CD14-positive monocyte (primary cell): ENCODE results near the gene ATG4C. TPM values are rescaled to one million over a fixed set of nuclear protein-coding genes. Genes with fewer than 3 reads are reported as not detected.

Experiments
- DNase-seq, 3 donors: peaks; one replicate each; pipeline ENCODE4 v3.0.0-alpha.2; 2011 to 2022
- H2AFZ ChIP-seq: 2 replicates; pipeline ENCODE4 v1.6.0; 2012; ENCODE audit warnings: mild to moderate bottlenecking, low read depth, low read length, inconsistent platforms; ENCODE audit not compliant: insufficient read depth, poor library complexity, severe bottlenecking
- H3K27ac ChIP-seq, 2 donors: 1 replicate in 1 of 2; 2 replicates in 1 of 2; pipeline ENCODE4 v1.5.1; 2012 to 2013; ENCODE audit warnings: low read length in 2 of 2, control low read depth in 1 of 2, inconsistent platforms in 1 of 2, low read depth in 1 of 2, mild to moderate bottlenecking in 1 of 2
- H3K27me3 ChIP-seq, 2 donors: one replicate each; pipeline versions ENCODE4 v1.6.0 to v1.6.1; 2011 to 2013; ENCODE audit warnings: low read length in 2 of 2; ENCODE audit not compliant: control insufficient read depth in 2 of 2, insufficient read depth in 2 of 2
- H3K36me3 ChIP-seq, 2 donors: replicated peaks in 1 of 2; 1 replicate in 1 of 2; 2 replicates in 1 of 2; pipeline versions ENCODE4 v1.5.1 to v1.6.1; 2012 to 2013; ENCODE audit warnings: low read length in 2 of 2, control low read depth in 1 of 2, inconsistent platforms in 1 of 2, mild to moderate bottlenecking in 1 of 2; ENCODE audit not compliant: insufficient read depth in 2 of 2, control insufficient read depth in 1 of 2
- H3K4me1 ChIP-seq, 2 donors: 1 replicate in 1 of 2; 2 replicates in 1 of 2; pipeline versions ENCODE4 v1.5.1 to v1.6.1; 2012 to 2013; ENCODE audit warnings: low read length in 2 of 2, control low read depth in 1 of 2, inconsistent platforms in 1 of 2, mild to moderate bottlenecking in 1 of 2, moderate library complexity in 1 of 2; ENCODE audit not compliant: insufficient read depth in 2 of 2, control insufficient read depth in 1 of 2
- H3K4me2 ChIP-seq: replicated peaks from 2 replicates; pipeline ENCODE3; 2012; ENCODE audit warnings: low read length, moderate library complexity, mild to moderate bottlenecking; ENCODE audit not compliant: poor library complexity, severe bottlenecking; ENCODE audit errors: extremely low read depth
- H3K4me3 ChIP-seq, 3 experiments: fragments of 200-600 bp in 1 of 3; sonication (generic) in 1 of 3; replicated peaks in 1 of 3; 1 replicate in 2 of 3; 2 replicates in 1 of 3; pipeline ENCODE4 v1.5.1; 2011 to 2013; ENCODE audit warnings: low read length in 3 of 3, mild to moderate bottlenecking in 3 of 3, control low read depth in 2 of 3, low read depth in 2 of 3, inconsistent platforms in 1 of 3, moderate library complexity in 1 of 3
- H3K79me2 ChIP-seq: 2 replicates; pipeline ENCODE4 v1.6.0; 2012; ENCODE audit warnings: mild to moderate bottlenecking, control low read depth, inconsistent platforms, low read length, moderate library complexity; ENCODE audit not compliant: insufficient read depth
- H3K9ac ChIP-seq: 2 replicates; pipeline ENCODE4 v1.6.0; 2017; ENCODE audit warnings: low read length, mild to moderate bottlenecking; ENCODE audit not compliant: insufficient read depth, poor library complexity, severe bottlenecking
- H3K9me3 ChIP-seq, 2 donors: replicated peaks in 1 of 2; 1 replicate in 1 of 2; 2 replicates in 1 of 2; pipeline versions ENCODE4 v1.5.1 to v1.6.1; 2012 to 2013; ENCODE audit warnings: low read length in 2 of 2, control low read depth in 1 of 2; ENCODE audit not compliant: control insufficient read depth in 1 of 2, insufficient read depth in 1 of 2
- H4K20me1 ChIP-seq: 2 replicates; pipeline ENCODE4 v1.6.0; 2012; ENCODE audit warnings: mild to moderate bottlenecking, low read length, control low read depth, moderate library complexity; ENCODE audit not compliant: insufficient read depth
- H3K27ac Mint-ChIP-seq, 7 donors: one replicate each; pipeline ENCODE4 v1.8.0; 2020; ENCODE audit warnings: mild to moderate bottlenecking in 7 of 7, mixed read lengths in 7 of 7, moderate library complexity in 6 of 7, inconsistent platforms in 2 of 7
- H3K27me3 Mint-ChIP-seq, 3 donors: one replicate each; pipeline ENCODE4 v1.8.0; 2021 to 2022; ENCODE audit warnings: low read depth in 3 of 3, mild to moderate bottlenecking in 3 of 3, mixed read lengths in 3 of 3, moderate library complexity in 3 of 3, inconsistent platforms in 1 of 3
- H3K36me3 Mint-ChIP-seq, 2 donors: one replicate each; pipeline ENCODE4 v1.8.0; 2020; ENCODE audit warnings: mixed read lengths in 2 of 2, inconsistent platforms in 1 of 2, mild to moderate bottlenecking in 1 of 2
- H3K4me1 Mint-ChIP-seq: one replicate; pipeline ENCODE4 v1.8.0; 2020; ENCODE audit warnings: mild to moderate bottlenecking, mixed read lengths
- H3K4me3 Mint-ChIP-seq, 2 donors: one replicate each; pipeline ENCODE4 v1.8.0; 2020; ENCODE audit warnings: mild to moderate bottlenecking in 2 of 2, mixed read lengths in 2 of 2, moderate library complexity in 1 of 2
- H3K9me3 Mint-ChIP-seq, 7 donors: one replicate each; pipeline ENCODE4 v1.8.0; 2020 to 2022; ENCODE audit warnings: mixed read lengths in 7 of 7, mild to moderate bottlenecking in 6 of 7, moderate library complexity in 6 of 7, inconsistent platforms in 2 of 7
- CTCF ChIP-seq: fragments of 200-600 bp; IDR thresholded peaks from one replicate; pipeline ENCODE4 v1.8.0; 2022; ENCODE audit warnings: antibody characterized with exemption, mild to moderate bottlenecking
- WGBS: methylation state at CpG from one replicate; pipeline ENCODE4 v1.1.5; 2013; ENCODE audit warnings: missing lambda C conversion rate; ENCODE audit not compliant: insufficient coverage; 5-methylcytosine and 5-hydroxymethylcytosine counted together
- intact Hi-C, 2 donors: fragments of 100-400 bp; cut with micrococcal nuclease; formaldehyde crosslinking; loops; one replicate each; pipeline versions ENCODE4 v1.15.0 to v1.15.1; 2023
- polyA plus RNA-seq, 3 donors: library from polyadenylated mRNA; depleted of rRNA in 1 of 3; unstranded in 2 of 3; stranded (reverse) in 1 of 3; fragments of 300-500 nt in 2 of 3; fragments of >200 nt in 1 of 3; fragmentation: Illumina TruSeq in 2 of 3; gene quantifications; 1 replicate in 2 of 3; 2 replicates in 1 of 3; pipeline ENCODE4 v1.2.3, GENCODE V29; 2012 to 2021

Gene ATG4C
- polyA plus RNA-seq, 3 donors = 5.7 to 19.1 (median 17.5) TPM

GRCh38 chr1:62901650-62902049, 117.7 kb downstream of the ATG4C start:
- intact Hi-C loops = no loop called here
- Mint-ChIP-seq H3K27ac (no peak overlapping the region), H3K4me1 (no peaks in the 10 kb centered on the region), H3K9me3 (no peaks in the 10 kb centered on the region), H3K27me3 (peaks cover 2 to 8% (median 5%) of the 10 kb centered on the region in 3 donors), H3K36me3 (no peaks in the 10 kb centered on the region), H3K4me3 (no peak overlapping the region)
- TF ChIP-seq CTCF = no peak
- Histone ChIP-seq H3K9ac (no peak overlapping the region), H4K20me1 (no peaks in the 10 kb centered on the region), H3K36me3 (no peaks in the 10 kb centered on the region), H3K27ac (no peak overlapping the region), H3K79me2 (no peaks in the 10 kb centered on the region), H3K27me3 (peaks cover 2 to 5% of the 10 kb centered on the region in 2 donors), H3K9me3 (no peaks in the 10 kb centered on the region), H3K4me2 (no peak overlapping the region), H3K4me1 (no peaks in the 10 kb centered on the region), H3K4me3 (no peak overlapping the region), H2AFZ (no peak overlapping the region)
- no CpG with 5 or more reads among the region's 1 CpG for WGBS
- no peak for DNase-seq

- Mint-ChIP-seq H3K27ac (no peak overlapping the region), H3K4me1 (no peaks in the 10 kb centered on the region), H3K36me3 (no peaks in the 10 kb centered on the region), H3K4me3 (no peak overlapping the region), H3K27me3 (peaks cover 2 to 9% (median 9%) of the 10 kb centered on the region in 3 donors), H3K9me3 (no peaks in the 10 kb centered on the region)
- H3K79me2 ChIP-seq = no peaks in the 10 kb centered on the region
- no peak overlapping the region for H3K27ac ChIP-seq
- no peak overlapping the region for H3K9ac ChIP-seq
- intact Hi-C loops = no loop called here
- no peak for TF ChIP-seq CTCF
- no peak for DNase-seq
- no peak overlapping the region for H2AFZ ChIP-seq
- peaks cover 0 to 12% of the 10 kb centered on the region in 2 donors for H3K27me3 ChIP-seq
- no peaks in the 10 kb centered on the region for H3K9me3 ChIP-seq
- H3K4me2 ChIP-seq = no peak overlapping the region
- 100% methylated on average over 5 of the region's 12 CpGs for WGBS
- H3K4me1 ChIP-seq = no peaks in the 10 kb centered on the region
- H4K20me1 ChIP-seq = no peaks in the 10 kb centered on the region
- no peaks in the 10 kb centered on the region for H3K36me3 ChIP-seq
- H3K4me3 ChIP-seq = no peak overlapping the region
Observed at GRCh38 chr1:62903522-62903921, 119.6 kb downstream of the ATG4C start.
